Memory B cell (primary cell): Measurements from ENCODE around the gene MEIKIN.
"Not testable (repeated sequence)": the region's sequence is repeated elsewhere in the genome, so short reads cannot be mapped to it uniquely, and the experiment has no call there.

Source experiments
- ATAC-seq: fragments of 150-1000 bp; cut with Tn5 transposase; 2 replicates; pipeline ENCODE4 v1.10.0; 2021; ENCODE audit warnings: low read depth, mild to moderate bottlenecking, moderate library complexity
- DNase-seq, 2 donors: peaks; one replicate each; pipeline ENCODE4 v3.0.0; 2022; ENCODE audit warnings: low spot score in 2 of 2
- H3K27ac Mint-ChIP-seq: one replicate; pipeline ENCODE4 v1.8.0; 2022; ENCODE audit warnings: mild to moderate bottlenecking, moderate library complexity, mixed read lengths
- H3K27me3 Mint-ChIP-seq: one replicate; pipeline ENCODE4 v1.8.0; 2022; ENCODE audit warnings: mixed read lengths
- H3K36me3 Mint-ChIP-seq: one replicate; pipeline ENCODE4 v1.8.0; 2022; ENCODE audit warnings: mild to moderate bottlenecking, mixed read lengths
- H3K4me1 Mint-ChIP-seq: one replicate; pipeline ENCODE4 v1.8.0; 2022; ENCODE audit warnings: mixed read lengths
- H3K4me3 Mint-ChIP-seq: one replicate; pipeline ENCODE4 v1.8.0; 2022; ENCODE audit warnings: mild to moderate bottlenecking, moderate library complexity, mixed read lengths
- H3K9me3 Mint-ChIP-seq: one replicate; pipeline ENCODE4 v1.8.0; 2022; ENCODE audit warnings: mixed read lengths

The MEIKIN gene

GRCh38 chr5:131845828-131846227 lies 99.6 kb downstream of the MEIKIN start:
- ATAC-seq: no peak
- Mint-ChIP-seq H3K27me3 (no peaks in the 10 kb centered on the region), H3K36me3 (peaks cover 16% of the 10 kb centered on the region), H3K9me3 (peaks cover 25% of the 10 kb centered on the region), H3K4me3 (no peak overlapping the region), H3K27ac (no peak overlapping the region), H3K4me1 (no peaks in the 10 kb centered on the region)
- DNase-seq: no peak

GRCh38 chr5:131842971-131843370 lies 102.5 kb downstream of the MEIKIN start:
- H3K4me3 Mint-ChIP-seq, H3K4me1 Mint-ChIP-seq, ATAC-seq, H3K27ac Mint-ChIP-seq, DNase-seq, H3K27me3 Mint-ChIP-seq: not testable (repeated sequence)
- H3K9me3 Mint-ChIP-seq: peaks cover 29% of the 10 kb centered on the region
- peaks cover 15% of the 10 kb centered on the region for H3K36me3 Mint-ChIP-seq

GRCh38 chr5:131832702-131833101 lies 112.8 kb downstream of the MEIKIN start:
- not testable (repeated sequence) for H3K27ac Mint-ChIP-seq, H3K27me3 Mint-ChIP-seq, H3K4me1 Mint-ChIP-seq, H3K4me3 Mint-ChIP-seq, H3K36me3 Mint-ChIP-seq, DNase-seq, H3K9me3 Mint-ChIP-seq, ATAC-seq

GRCh38 chr5:131825404-131826013 lies 120.0 kb downstream of the MEIKIN start:
- peak; percentile 56 for ATAC-seq
- Mint-ChIP-seq H3K4me1 (peaks cover 7% of the 10 kb centered on the region), H3K9me3 (peaks cover 4% of the 10 kb centered on the region), H3K4me3 (no peak overlapping the region), H3K27me3 (peaks cover 2% of the 10 kb centered on the region), H3K36me3 (no peaks in the 10 kb centered on the region), H3K27ac (peak overlapping the region; percentile 15)
- no peak for DNase-seq

DNA sequence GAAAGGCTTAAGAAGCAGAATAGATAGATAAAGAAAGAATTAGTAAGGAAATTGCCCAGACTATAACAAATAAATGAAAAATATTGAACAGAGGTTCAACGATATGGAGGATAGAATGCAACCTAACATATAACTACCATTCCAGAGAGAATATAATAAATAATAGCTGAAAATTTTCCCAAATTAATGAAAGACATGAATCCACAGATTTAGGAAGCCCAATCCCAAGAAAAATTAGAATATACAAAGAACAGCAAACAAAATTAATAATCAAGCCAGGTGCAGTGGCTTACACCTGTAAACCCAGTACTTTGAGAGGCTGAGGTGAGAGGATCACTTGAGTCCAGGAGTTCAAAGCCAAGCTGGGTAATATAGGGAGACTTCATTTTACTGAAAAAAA lies 120.8 kb downstream of the MEIKIN start:
- Mint-ChIP-seq H3K27me3 (peaks cover 2% of the 10 kb centered on the region), H3K9me3 (peaks cover 4% of the 10 kb centered on the region), H3K27ac (no peak overlapping the region), H3K4me1 (peaks cover 7% of the 10 kb centered on the region), H3K36me3 (no peaks in the 10 kb centered on the region), H3K4me3 (no peak overlapping the region)
- no peak for DNase-seq
- no peak for ATAC-seq

- Mint-ChIP-seq H3K4me1 (peaks cover 14% of the 10 kb centered on the region), H3K36me3 (no peaks in the 10 kb centered on the region), H3K4me3 (no peak overlapping the region), H3K9me3 (no peaks in the 10 kb centered on the region), H3K27ac (no peak overlapping the region), H3K27me3 (no peaks in the 10 kb centered on the region)
- DNase-seq: no peak
- ATAC-seq: no peak
Observed at GRCh38 chr5:131821221-131821620, 124.2 kb downstream of the MEIKIN start.

- Mint-ChIP-seq H3K27me3 (no peaks in the 10 kb centered on the region), H3K36me3 (no peaks in the 10 kb centered on the region), H3K4me1 (peaks cover 6% of the 10 kb centered on the region), H3K9me3 (no peaks in the 10 kb centered on the region), H3K4me3 (peak overlapping the region; percentile 56), H3K27ac (no peak overlapping the region)
- ATAC-seq (peak; percentile 48), DNase-seq (no peak)
Observed at GRCh38 chr5:131818001-131818724, 127.3 kb downstream of the MEIKIN start.

DNA sequence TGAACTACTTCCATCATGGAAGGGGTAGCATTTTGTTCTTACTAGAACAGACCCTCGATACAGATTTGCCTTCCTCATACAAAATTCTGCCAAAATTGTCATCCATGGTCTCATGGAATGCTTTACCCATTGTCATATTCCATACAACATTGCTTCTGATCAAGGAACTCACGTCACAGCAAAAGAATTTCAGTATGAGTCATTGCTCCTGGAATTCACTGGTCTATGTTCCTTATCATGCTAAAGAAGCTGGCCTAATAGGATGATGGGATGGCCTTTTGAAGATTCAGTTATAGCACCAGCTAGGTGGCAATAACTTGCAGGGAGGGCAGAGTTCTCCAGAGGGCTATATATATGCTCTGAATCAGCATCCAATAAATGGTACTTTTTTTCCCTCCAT lies 130.5 kb downstream of the MEIKIN start:
- Mint-ChIP-seq H3K27ac (no peak overlapping the region), H3K36me3 (no peaks in the 10 kb centered on the region), H3K4me1 (peaks cover 9% of the 10 kb centered on the region), H3K4me3 (no peak overlapping the region), H3K27me3 (no peaks in the 10 kb centered on the region), H3K9me3 (no peaks in the 10 kb centered on the region)
- ATAC-seq (no peak), DNase-seq (no peak)

DNA sequence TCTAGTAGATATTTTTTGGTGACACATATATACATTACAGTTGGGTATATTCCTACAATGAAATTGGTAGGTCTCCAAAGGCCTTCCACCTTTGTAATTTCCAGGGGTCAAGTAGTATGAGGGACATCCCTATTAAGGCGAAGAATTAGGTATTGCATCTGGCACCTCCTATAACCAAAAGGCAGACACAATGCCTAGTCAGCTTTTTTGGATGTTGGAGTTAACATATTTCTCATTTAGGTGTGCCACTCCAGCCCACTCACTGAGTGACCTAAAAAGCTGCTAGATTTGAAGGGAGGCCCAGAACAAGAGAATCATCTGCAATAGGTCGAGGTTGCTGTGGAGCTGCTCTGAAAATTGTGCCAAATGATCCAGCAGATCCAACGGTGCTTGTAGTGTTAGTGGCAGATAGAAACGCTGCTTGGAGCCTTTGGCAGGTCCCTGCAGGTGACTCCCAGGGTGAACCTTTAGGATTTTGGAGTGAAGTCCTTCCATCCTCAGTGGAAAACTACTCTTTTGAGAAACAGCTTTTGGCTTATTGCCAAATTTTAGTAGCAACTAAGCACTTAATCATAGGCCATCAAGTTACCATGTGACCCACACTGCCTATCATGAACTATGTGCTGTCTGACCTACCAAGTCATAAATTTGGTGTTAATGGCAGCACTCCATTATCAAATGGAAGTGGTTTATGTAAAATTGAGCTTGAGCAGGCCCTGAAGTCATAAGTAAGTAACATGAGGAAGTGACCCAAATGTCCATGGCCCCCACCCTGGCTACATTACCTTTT lies 132.9 kb downstream of the MEIKIN start:
- Mint-ChIP-seq H3K4me3 (no peak overlapping the region), H3K27ac (no peak overlapping the region), H3K4me1 (peaks cover 4% of the 10 kb centered on the region), H3K27me3 (peaks cover 2% of the 10 kb centered on the region), H3K9me3 (no peaks in the 10 kb centered on the region), H3K36me3 (no peaks in the 10 kb centered on the region)
- ATAC-seq: no peak
- no peak for DNase-seq

GRCh38 chr5:131810510-131811249 lies 134.8 kb downstream of the MEIKIN start:
- H3K27ac Mint-ChIP-seq: no peak overlapping the region
- DNase-seq: no peak
- H3K4me1 Mint-ChIP-seq: peaks cover 3% of the 10 kb centered on the region
- H3K36me3 Mint-ChIP-seq: no peaks in the 10 kb centered on the region
- peak; percentile 52 for ATAC-seq
- no peaks in the 10 kb centered on the region for H3K9me3 Mint-ChIP-seq
- no peak overlapping the region for H3K4me3 Mint-ChIP-seq
- peaks cover 2% of the 10 kb centered on the region for H3K27me3 Mint-ChIP-seq

GRCh38 chr5:131796793-131797693 lies 148.4 kb downstream of the MEIKIN start, which contains the start of gene FNIP1:
TSS of gene FNIP1 (minus strand) at chr5:131797017. CDS start at chr5:131796921, 96 bp downstream.
- H3K27ac Mint-ChIP-seq: peak within 1 kb of the TSS; percentile 98
- DNase-seq (peak; percentile 96 to 97), ATAC-seq (peak; percentile 91)
- H3K4me1 Mint-ChIP-seq: peaks cover 18% of the 10 kb centered on the region
- H3K9me3 Mint-ChIP-seq: no peaks in the 10 kb centered on the region
- H3K27me3 Mint-ChIP-seq: no peaks in the 10 kb centered on the region
- H3K4me3 Mint-ChIP-seq: peak within 1 kb of the TSS; percentile 93
- H3K36me3 Mint-ChIP-seq: no peaks in the 10 kb centered on the region

- H3K27ac Mint-ChIP-seq: peak overlapping the region; percentile 98
- H3K4me1 Mint-ChIP-seq: peaks cover 18% of the 10 kb centered on the region
- DNase-seq (peak in 1 of 2 donors; percentile 33), ATAC-seq (peak; percentile 18)
- H3K27me3 Mint-ChIP-seq: no peaks in the 10 kb centered on the region
- peak overlapping the region; percentile 93 for H3K4me3 Mint-ChIP-seq
- H3K9me3 Mint-ChIP-seq: no peaks in the 10 kb centered on the region
- no peaks in the 10 kb centered on the region for H3K36me3 Mint-ChIP-seq
Observed at GRCh38 chr5:131795879-131796792, 149.3 kb downstream of the MEIKIN start.
